K562 (cell line): ENCODE data around the gene PPIL4. TPM values are rescaled to one million over a fixed set of nuclear protein-coding genes. Genes with fewer than 3 reads are reported as not detected.
A peak's percentile ranks its signal among the peaks of the same experiment; 100 is the strongest.

ENCODE experiments used
- HMBOX1 ChIP-seq: sonication (generic); IDR thresholded peaks from 2 replicates; pipeline ENCODE4 v1.6.1; 2016
- MAFF ChIP-seq: IDR thresholded peaks from 2 replicates; pipeline ENCODE4 v1.6.1; 2012; ENCODE audit warnings: low read length, improper control_type of control experiment
- MTA2 ChIP-seq: fragments of 450-650 bp; IDR thresholded peaks from 2 replicates; pipeline ENCODE4 v1.6.1; 2016; ENCODE audit warnings: low read depth
- MTF1 ChIP-seq: fragments of 250-450 bp; sonication (Bioruptor Pico); IDR thresholded peaks from 2 replicates; pipeline ENCODE4 v1.9.0; 2021; ENCODE audit warnings: moderate library complexity, mild to moderate bottlenecking, inconsistent platforms, borderline replicate concordance
- RBM34 ChIP-seq: fragments of 200-400 bp; formaldehyde crosslinking; IDR thresholded peaks from 2 replicates; pipeline ENCODE4 v1.6.1; 2018; ENCODE audit warnings: low read length, borderline replicate concordance; ENCODE audit not compliant: insufficient read depth
- SRSF3 ChIP-seq: fragments of 200-400 bp; formaldehyde crosslinking; IDR thresholded peaks from 2 replicates; pipeline ENCODE4 v1.6.1; 2016; ENCODE audit warnings: mild to moderate bottlenecking, low read length, moderate library complexity; ENCODE audit not compliant: insufficient read depth
- TEAD2 ChIP-seq: fragments of 450-650 bp; IDR thresholded peaks from 2 replicates; pipeline ENCODE4 v1.6.1; 2016; ENCODE audit warnings: missing genetic modification characterization, control low read depth, missing compliant biosample characterization
- ZBTB1 ChIP-seq: sonication (generic); formaldehyde crosslinking; IDR thresholded peaks from 2 replicates; pipeline ENCODE4 v1.8.1; 2023; ENCODE audit warnings: missing genetic modification reagents, low read depth, mild to moderate bottlenecking, borderline replicate concordance
- ZHX1 ChIP-seq: fragments of 150-350 bp; conservative IDR thresholded peaks from 2 replicates; pipeline ENCODE4 v1.6.1; 2014; ENCODE audit warnings: low read length
- ZNF133 ChIP-seq: fragments of 250-450 bp; sonication (Bioruptor Pico); IDR thresholded peaks from 2 replicates; pipeline ENCODE4 v1.4.0; 2020; ENCODE audit warnings: mild to moderate bottlenecking
- polyA plus RNA-seq, 8 experiments: library from polyadenylated mRNA; depleted of rRNA in 4 of 8; stranded (reverse) in 5 of 8; unstranded in 3 of 8; fragments of >200 nt; fragmentation: Nextera tagmentation in 2 of 8; fragmentation: Illumina TruSeq in 1 of 8; extraction: Ambion mirVana in 2 of 8; extraction: Trizol in 1 of 8; gene quantifications; 2 replicates each; pipeline versions ENCODE4 v1.2.1 to v1.2.3, GENCODE V29; 2011 to 2014; ENCODE audit warnings: inconsistent platforms in 1 of 8, missing spikeins in 1 of 8
- total RNA-seq, 7 experiments: library from RNA; depleted of rRNA in 6 of 7; stranded (reverse); fragments of >200 nt in 6 of 7; fragmentation: Illumina TruSeq in 2 of 7; extraction: Trizol in 2 of 7; gene quantifications; 2 replicates each; pipeline versions ENCODE4 v1.2.1 to v1.2.3, GENCODE V29; 2011 to 2021; ENCODE audit warnings: low replicate concordance in 1 of 7

The PPIL4 gene
- total and polyA plus RNA-seq, 9 of the 15 experiments (the other 6 are each of a cell fraction or from before 2014, with no cell fraction given) = 14.5 to 55.2 (median 45.9) TPM

GRCh38 chr6:149544646-149545257 lies 1.1 kb downstream of the PPIL4 start (continued):
- TF ChIP-seq ZHX1 (no peak), HMBOX1 (peak; percentile 83), TEAD2 (tag) (no peak), ZNF133 (no peak), MTA2 (no peak), MAFF (no peak), MTF1 (CRISPR knock-in tag) (no peak), ZBTB1 (CRISPR knock-in tag) (no peak), RBM34 (no peak), SRSF3 (no peak)
